ENCODE measurements around the gene LRRC10. TPM values are rescaled to one million over a fixed set of nuclear protein-coding genes. Genes with fewer than 3 reads are reported as not detected.

Gene LRRC10
- total RNA-seq, 1 experiment from 2014 or later = not detected

GRCh38 chr12:69620921-69621320, 10.2 kb upstream of the LRRC10 start:
- POLR2A ChIA-PET = no interaction called here
- peaks cover 18% of the 10 kb centered on the region for H3K27me3 Mint-ChIP-seq (ENCODE audit: insufficient read depth, unreplicated experiment)
- H3K9me3 Mint-ChIP-seq (ENCODE audit: unreplicated experiment) = peaks cover 2% of the 10 kb centered on the region

GRCh38 chr12:69620077-69620476, 9.4 kb upstream of the LRRC10 start:
- ChIA-PET CTCF (interaction anchor here (0.9 kb wide), 1 partner anchor 12 kb away, joined by 4 read pairs; no protein-coding TSS in a partner anchor), POLR2A (no interaction called here)
- Mint-ChIP-seq H3K27me3 (ENCODE audit: insufficient read depth, unreplicated experiment) (peaks cover 27% of the 10 kb centered on the region), H3K4me1 (ENCODE audit: insufficient read depth, unreplicated experiment) (no peaks in the 10 kb centered on the region), H3K27ac (ENCODE audit: low read depth, unreplicated experiment) (no peak overlapping the region), H3K9me3 (ENCODE audit: unreplicated experiment) (peaks cover 7% of the 10 kb centered on the region), H3K4me3 (ENCODE audit: unreplicated experiment) (no peak overlapping the region), H3K36me3 (ENCODE audit: insufficient read depth, unreplicated experiment) (no peaks in the 10 kb centered on the region)
- no TSS peak for BruUV-seq (replicated peaks)
- intact Hi-C loops (cut with micrococcal nuclease) = no loop called here
- TF ChIP-seq CTCF (IDR thresholded peaks at IDR 0.05; ENCODE audit: unreplicated experiment) = no peak
- no peak for DNase-seq (ENCODE audit: unreplicated experiment)

More at GRCh38 chr12:69620921-69621320, 10.2 kb upstream of the LRRC10 start:
- CTCF ChIA-PET = interaction anchor here (1.4 to 1.7 kb wide), 2 partner anchors 16 to 19 kb away, joined by 3 read pairs; no protein-coding TSS in a partner anchor
- no peak for DNase-seq (ENCODE audit: unreplicated experiment)
- H3K27ac Mint-ChIP-seq (ENCODE audit: low read depth, unreplicated experiment) = no peak overlapping the region
- TF ChIP-seq CTCF (IDR thresholded peaks at IDR 0.05; ENCODE audit: unreplicated experiment) = no peak
- H3K4me1 Mint-ChIP-seq (ENCODE audit: insufficient read depth, unreplicated experiment) = no peaks in the 10 kb centered on the region
- no peak overlapping the region for H3K4me3 Mint-ChIP-seq (ENCODE audit: unreplicated experiment)
- H3K36me3 Mint-ChIP-seq (ENCODE audit: insufficient read depth, unreplicated experiment) = no peaks in the 10 kb centered on the region
- intact Hi-C loops (cut with micrococcal nuclease) = no loop called here
- no TSS peak for BruUV-seq (replicated peaks)

- Mint-ChIP-seq H3K36me3 (ENCODE audit: insufficient read depth, unreplicated experiment) (no peaks in the 10 kb centered on the region), H3K4me1 (ENCODE audit: insufficient read depth, unreplicated experiment) (no peaks in the 10 kb centered on the region), H3K27ac (ENCODE audit: low read depth, unreplicated experiment) (no peak overlapping the region), H3K9me3 (ENCODE audit: unreplicated experiment) (peaks cover 7% of the 10 kb centered on the region), H3K4me3 (ENCODE audit: unreplicated experiment) (no peak overlapping the region), H3K27me3 (ENCODE audit: insufficient read depth, unreplicated experiment) (peaks cover 28% of the 10 kb centered on the region)
- intact Hi-C loops (cut with micrococcal nuclease) = no loop called here
- DNase-seq (ENCODE audit: unreplicated experiment) = no peak
- ChIA-PET CTCF (interaction anchor here (0.8 to 1.6 kb wide), 2 partner anchors 21 to 207 kb away, joined by 3 to 5 read pairs; no protein-coding TSS in a partner anchor), POLR2A (interaction anchor here (0.7 to 1.2 kb wide), 3 partner anchors 10 to 26 kb away, joined by 3 read pairs; no protein-coding TSS in a partner anchor)
- BruUV-seq (replicated peaks) = no TSS peak
- TF ChIP-seq CTCF (IDR thresholded peaks at IDR 0.05; ENCODE audit: unreplicated experiment) = no peak
These were observed 8.3 kb upstream of the LRRC10 start for GRCh38 chr12:69619050-69619449.

GRCh38 chr12:69616025-69616424, 5.3 kb upstream of the LRRC10 start:
- H3K27ac Mint-ChIP-seq (ENCODE audit: low read depth, unreplicated experiment) = no peak overlapping the region
- ChIA-PET POLR2A (interaction anchor here (1.2 kb wide), 1 partner anchor 17 kb away, joined by 3 read pairs; no protein-coding TSS in a partner anchor), CTCF (interaction anchor here (0.6 kb wide), 1 partner anchor 259 kb away, joined by 5 read pairs; no protein-coding TSS in a partner anchor)
- intact Hi-C loops (cut with micrococcal nuclease) = no loop called here
- peaks cover 7% of the 10 kb centered on the region for H3K9me3 Mint-ChIP-seq (ENCODE audit: unreplicated experiment)
- no peak for DNase-seq (ENCODE audit: unreplicated experiment)
- no peaks in the 10 kb centered on the region for H3K4me1 Mint-ChIP-seq (ENCODE audit: insufficient read depth, unreplicated experiment)
- H3K4me3 Mint-ChIP-seq (ENCODE audit: unreplicated experiment) = no peak overlapping the region
- TF ChIP-seq CTCF (IDR thresholded peaks at IDR 0.05; ENCODE audit: unreplicated experiment) = no peak
- no TSS peak for BruUV-seq (replicated peaks)
- H3K27me3 Mint-ChIP-seq (ENCODE audit: insufficient read depth, unreplicated experiment) = peaks cover 17% of the 10 kb centered on the region
- H3K36me3 Mint-ChIP-seq (ENCODE audit: insufficient read depth, unreplicated experiment) = no peaks in the 10 kb centered on the region
